Activated CD4-positive, CD25-positive, alpha-beta regulatory T cell treated with anti-CD3 and anti-CD28 coated beads, Interleukin-2, amount 50 U/mL, for 72 hours (primary cell): Measurements from ENCODE around the gene CERCAM.

Experiments
- DNase-seq: peaks from one replicate; pipeline ENCODE4 v3.0.0; 2021

Gene CERCAM

GRCh38 chr9:128420651-128421481 lies at the start of gene CERCAM:
CERCAM (plus strand) TSS chr9:128420857; CDS start chr9:128420878, 21 bp downstream.
- DNase-seq = peak; percentile 51

GRCh38 chr9:128371630-128372117 lies 49.0 kb upstream of the CERCAM start:
- DNase-seq = no peak

GRCh38 chr9:128372188-128372641 lies 48.4 kb upstream of the CERCAM start:
- DNase-seq = no peak

- no peak for DNase-seq
Measured at GRCh38 chr9:128372784-128373183, 47.9 kb upstream of the CERCAM start.

GRCh38 chr9:128374221-128374675 lies 46.4 kb upstream of the CERCAM start:
- DNase-seq = no peak

- no peak for DNase-seq
Measured at GRCh38 chr9:128375865-128376264, 44.8 kb upstream of the CERCAM start.

GRCh38 chr9:128382261-128382660 lies 38.4 kb upstream of the CERCAM start:
- DNase-seq = no peak

- no peak for DNase-seq
Measured at GRCh38 chr9:128383007-128383753, 37.5 kb upstream of the CERCAM start.

GRCh38 chr9:128383791-128384190 lies 36.9 kb upstream of the CERCAM start:
- DNase-seq = no peak

- no peak for DNase-seq
Measured at GRCh38 chr9:128384801-128385495, 35.7 kb upstream of the CERCAM start.

GRCh38 chr9:128385496-128386460 lies 34.9 kb upstream of the CERCAM start:
- no peak for DNase-seq

- DNase-seq = no peak
Measured at GRCh38 chr9:128388150-128388549, 32.5 kb upstream of the CERCAM start.

GRCh38 chr9:128389395-128390149 lies 31.1 kb upstream of the CERCAM start:
- no peak for DNase-seq

- no peak for DNase-seq
Measured at GRCh38 chr9:128390150-128390812, 30.4 kb upstream of the CERCAM start.

GRCh38 chr9:128390813-128391711 lies 29.6 kb upstream of the CERCAM start:
- DNase-seq = no peak

- no peak for DNase-seq
Measured at GRCh38 chr9:128391956-128392301, 28.7 kb upstream of the CERCAM start.

GRCh38 chr9:128392302-128393144 lies 28.1 kb upstream of the CERCAM start:
- no peak for DNase-seq

- DNase-seq = no peak
Measured at GRCh38 chr9:128393145-128393775, 27.4 kb upstream of the CERCAM start.
